HG02678 (cell line): ENCODE measurements around the gene TMEM144.
"Not testable (repeated sequence)": the region's sequence is repeated elsewhere in the genome, so short reads cannot be mapped to it uniquely, and the experiment has no call there.

Experiments used
- ATAC-seq: cut with Tn5 transposase; IDR thresholded peaks from one replicate; pipeline ENCODE4 v1.9.1; 2021; ENCODE audit warnings: mild to moderate bottlenecking, moderate library complexity; ENCODE audit not compliant: unreplicated experiment

The TMEM144 gene

GRCh38 chr4:158234671-158235070 is 24.4 kb downstream of the TMEM144 start:
- ATAC-seq = no peak

DNA sequence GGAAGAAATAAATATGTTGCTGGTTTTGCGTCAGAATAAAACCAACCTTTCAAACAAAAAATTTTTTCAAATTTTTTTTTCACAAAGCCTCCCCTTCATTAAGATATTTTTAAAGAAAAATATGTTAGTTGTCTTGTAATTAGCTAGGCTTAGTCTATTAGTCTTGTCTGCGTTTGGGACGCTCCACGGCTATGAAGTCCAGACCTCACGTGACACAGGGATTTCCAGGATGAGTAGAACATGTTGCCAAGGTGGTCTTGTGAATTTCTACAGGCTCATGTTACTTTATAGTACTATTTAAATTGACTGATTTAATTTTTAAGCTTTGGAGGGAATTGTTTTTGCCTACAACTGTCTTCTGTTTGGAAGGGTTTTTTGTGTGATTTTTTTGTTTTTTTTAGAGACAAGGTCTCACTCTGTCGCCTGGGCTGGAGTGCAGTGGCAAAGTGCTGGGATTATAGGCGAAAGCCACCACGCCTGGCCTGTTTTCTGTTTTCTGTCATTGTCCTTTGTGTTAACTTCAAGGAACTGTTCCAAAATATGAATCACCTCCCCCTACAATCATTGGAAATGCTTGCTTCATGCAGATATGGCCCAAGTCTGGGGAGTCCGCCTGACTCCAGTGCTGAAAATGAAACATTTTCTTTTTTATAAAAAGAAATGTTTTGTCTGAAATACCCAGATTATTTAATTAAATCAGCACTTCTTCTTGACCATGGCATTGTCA is 26.2 kb downstream of the TMEM144 start:
- no peak for ATAC-seq

GRCh38 chr4:158238575-158238974 is 28.3 kb downstream of the TMEM144 start:
- ATAC-seq = no peak

GRCh38 chr4:158239196-158239595 is 28.9 kb downstream of the TMEM144 start:
- ATAC-seq = no peak

DNA sequence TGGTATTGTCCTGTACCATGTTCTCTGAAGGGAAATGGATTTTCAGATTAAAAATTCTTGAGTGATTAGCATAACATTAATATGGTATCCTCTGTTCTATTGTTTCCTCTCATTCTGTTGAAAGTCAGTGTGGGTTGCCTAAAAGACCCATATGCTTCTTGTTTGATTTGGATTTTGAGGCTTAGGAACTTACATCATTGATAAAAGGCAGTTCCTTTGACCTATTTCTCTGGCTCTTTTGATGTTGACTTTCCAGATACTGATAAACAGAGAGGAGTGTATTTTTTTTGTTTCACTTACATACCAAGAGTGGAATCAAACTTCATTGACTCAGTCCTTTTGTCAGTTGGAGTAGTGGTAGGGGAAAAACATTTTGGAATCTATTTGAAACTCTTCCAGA is 32.8 kb downstream of the TMEM144 start:
- ATAC-seq = no peak

- no peak for ATAC-seq
These were observed 40.0 kb downstream of the TMEM144 start for GRCh38 chr4:158250321-158250720.

GRCh38 chr4:158253350-158253980 is 43.2 kb downstream of the TMEM144 start:
- peak; percentile 79 for ATAC-seq

- ATAC-seq = no peak
These were observed 44.0 kb downstream of the TMEM144 start for GRCh38 chr4:158254292-158254691.

DNA sequence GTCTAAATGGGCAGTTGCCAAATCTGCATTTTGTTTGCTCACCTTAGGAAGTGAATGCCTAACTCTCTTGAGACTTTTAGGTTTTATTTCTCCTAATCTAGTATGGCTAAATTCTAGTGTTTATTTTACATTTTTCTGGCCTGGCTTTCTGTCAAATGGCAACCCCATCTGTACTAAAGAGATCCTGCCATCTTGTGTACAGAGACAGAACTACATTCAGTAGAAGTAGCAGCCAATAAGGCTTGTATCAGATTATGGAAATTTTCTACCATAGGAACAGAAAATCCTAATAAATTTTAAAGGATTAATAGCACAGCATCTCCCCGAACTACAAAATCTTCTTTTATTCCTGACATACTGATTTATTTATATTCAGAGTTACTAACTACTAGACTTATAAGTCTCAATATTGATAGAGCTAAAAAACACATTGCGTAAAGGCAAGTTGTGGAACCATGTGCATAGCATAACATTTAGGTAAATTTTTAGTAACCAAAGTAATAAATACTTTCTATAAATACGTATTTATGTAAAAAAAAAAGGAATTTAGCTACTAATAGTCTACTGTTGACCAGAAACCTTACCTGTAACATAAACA is 45.5 kb downstream of the TMEM144 start:
- ATAC-seq = peak; percentile 72

DNA sequence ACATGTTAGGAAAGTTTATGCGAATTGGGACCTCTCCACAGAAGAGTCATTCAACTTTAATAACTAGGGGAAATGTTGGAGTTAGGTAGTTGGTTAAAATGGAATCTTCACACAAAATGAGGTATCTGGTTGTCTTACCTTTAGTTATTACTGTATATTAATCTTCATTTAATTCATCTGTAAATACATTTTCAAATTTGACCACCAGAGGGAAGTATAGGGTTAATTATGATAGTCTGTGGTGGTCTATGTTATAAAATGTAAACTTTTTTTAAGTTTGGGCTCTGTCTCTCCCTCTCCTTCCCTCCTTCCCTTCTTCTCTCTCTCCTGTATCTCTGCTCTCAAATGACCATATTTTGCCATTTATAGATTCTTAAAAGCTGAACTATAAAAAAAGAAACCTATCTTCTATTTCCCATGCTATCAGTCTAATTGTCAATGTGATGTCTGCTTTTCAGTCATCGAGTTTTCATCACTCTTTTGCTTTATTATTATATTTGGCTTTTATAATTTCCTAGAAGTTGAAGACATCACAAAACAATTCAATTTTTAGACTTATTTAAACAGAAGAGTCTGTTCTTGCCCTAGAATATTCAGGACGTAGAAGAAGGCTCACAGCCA is 49.8 kb downstream of the TMEM144 start:
- ATAC-seq = no peak

DNA sequence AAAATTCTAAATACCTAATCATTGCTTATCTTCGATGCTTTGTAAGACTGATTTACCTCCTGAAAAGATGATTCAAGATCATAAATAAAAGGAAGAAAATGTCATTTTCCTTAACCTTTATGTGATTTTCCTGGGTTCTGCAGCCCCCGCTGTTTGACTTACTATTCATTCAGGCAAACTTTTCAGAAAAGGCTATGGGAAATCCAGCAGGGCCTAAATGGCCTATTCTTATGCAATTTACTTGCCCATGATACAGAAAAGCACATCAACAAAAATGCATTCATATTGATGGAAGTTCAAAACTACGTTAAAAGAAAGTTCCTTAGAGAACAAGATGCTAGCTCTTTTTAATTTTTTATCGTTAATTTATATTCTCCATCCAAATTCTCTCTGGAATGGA is 51.2 kb downstream of the TMEM144 start:
- no peak for ATAC-seq

DNA sequence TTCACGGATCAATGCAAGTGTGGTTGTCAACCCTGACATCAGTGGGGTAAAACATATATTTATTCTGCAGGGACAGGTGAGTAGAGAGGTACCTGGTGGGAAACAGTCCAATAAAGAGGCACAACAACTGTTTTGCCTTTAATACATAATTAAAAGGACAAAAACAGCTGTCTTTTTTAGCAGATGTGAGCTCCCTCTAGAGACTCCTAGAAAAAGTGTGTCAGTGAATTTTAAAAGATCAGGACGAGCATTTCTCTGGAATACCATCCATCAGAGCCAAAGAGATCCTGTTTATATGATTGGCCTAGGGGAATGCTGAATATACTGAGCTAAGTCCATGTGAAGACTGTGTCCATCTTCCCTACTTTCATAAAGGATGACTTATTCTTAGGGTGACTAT is 58.3 kb downstream of the TMEM144 start:
- ATAC-seq = no peak

- no peak for ATAC-seq
These were observed 64.3 kb downstream of the TMEM144 start for GRCh38 chr4:158274636-158275035.

GRCh38 chr4:158277558-158277957 is 67.3 kb downstream of the TMEM144 start:
- no peak for ATAC-seq

DNA sequence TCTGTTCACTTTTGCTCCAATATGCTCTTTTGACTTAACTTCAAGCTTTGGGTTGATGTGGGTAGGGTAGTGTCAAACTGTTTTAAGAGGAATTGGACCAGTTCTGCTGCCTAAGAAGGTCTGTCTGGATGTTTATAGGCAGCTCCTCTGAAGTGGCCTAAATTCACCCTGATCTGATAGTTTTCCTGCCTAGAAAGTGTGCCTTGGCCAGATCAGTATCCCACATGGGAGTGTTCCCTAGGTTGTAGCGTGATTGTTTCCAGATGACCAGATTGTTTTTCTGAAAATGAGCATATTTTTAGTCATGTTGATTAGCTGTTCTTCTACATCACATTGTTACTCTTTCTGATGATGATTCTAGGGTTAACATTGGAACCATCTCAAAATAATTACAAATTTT is 68.8 kb downstream of the TMEM144 start:
- not testable (repeated sequence) for ATAC-seq

- ATAC-seq = no peak
These were observed 70.6 kb downstream of the TMEM144 start for GRCh38 chr4:158280856-158281255.

DNA sequence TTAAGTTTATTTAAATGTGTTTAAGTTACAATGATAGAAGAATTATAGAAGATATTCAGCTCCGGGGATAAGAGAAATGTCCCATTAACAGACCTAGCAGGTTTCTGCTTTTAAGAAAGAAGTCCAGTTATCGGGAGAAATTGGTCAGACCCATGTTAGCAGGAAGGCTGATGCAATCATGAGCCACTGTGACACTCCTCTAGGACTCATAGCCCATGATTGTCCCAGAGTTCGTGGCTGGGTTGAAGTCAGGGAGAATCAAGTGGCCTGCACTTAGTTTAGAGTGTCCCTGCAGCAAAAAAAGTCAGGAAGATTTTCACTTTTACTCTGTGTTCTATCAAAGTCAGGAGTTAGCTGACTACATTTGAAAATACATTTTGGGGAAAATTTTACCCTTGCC is 72.0 kb downstream of the TMEM144 start:
- ATAC-seq = no peak

- no peak for ATAC-seq
These were observed 75.3 kb downstream of the TMEM144 start for GRCh38 chr4:158285429-158286216.

GRCh38 chr4:158290912-158291311 is 80.6 kb downstream of the TMEM144 start:
- no peak for ATAC-seq

DNA sequence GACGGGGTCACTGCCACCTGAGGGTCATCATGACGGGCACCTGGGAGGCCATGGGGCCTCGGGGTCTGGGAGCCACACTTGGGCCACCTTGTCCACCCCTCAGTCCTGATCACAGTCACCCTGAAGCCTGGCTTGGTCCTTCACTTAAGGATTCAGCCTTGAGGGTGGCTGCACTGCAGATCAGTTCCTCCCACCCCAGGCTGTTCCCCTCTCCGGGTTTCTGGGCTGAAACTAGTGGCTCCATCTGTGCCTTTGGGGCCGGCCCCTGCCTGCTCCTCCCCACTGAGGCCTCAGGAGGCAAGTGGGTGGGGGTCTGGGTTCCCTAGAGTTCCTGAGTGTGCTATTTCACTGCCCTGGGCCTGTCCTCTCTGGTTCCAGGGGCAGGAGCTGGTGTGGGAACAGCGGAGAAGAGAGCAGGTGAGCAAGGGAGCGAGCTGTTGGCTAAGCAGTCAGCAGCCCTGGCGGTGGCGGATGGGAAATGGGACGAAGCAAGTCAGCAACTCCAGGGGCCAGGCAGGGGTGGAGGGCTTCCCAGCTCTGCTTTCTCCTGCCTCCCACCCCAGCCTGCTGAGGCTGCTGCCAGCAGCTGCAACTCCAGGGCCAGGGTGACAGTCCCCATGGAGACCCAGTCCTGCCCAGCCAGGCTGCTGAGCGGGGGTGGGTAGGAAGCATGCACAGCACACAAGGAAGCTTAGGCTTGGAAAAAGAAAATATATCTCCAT is 81.2 kb downstream of the TMEM144 start:
- no peak for ATAC-seq
